Hematopoietic multipotent progenitor cell treated with erythropoietin and hydrocortisone succinate and interleukin-3 and kit ligand, for 15 days (in vitro differentiated cells): ENCODE results near the gene ELF4.

Experiments
- DNase-seq: peaks from one replicate; pipeline ENCODE4 v3.0.0-alpha.2; 2015; ENCODE audit warnings: low spot score

Gene ELF4

GRCh38 chrX:130083656-130084382 is 26.5 kb downstream of the ELF4 start:
- DNase-seq, result no peak

- DNase-seq, result no peak
These were observed 27.2 kb downstream of the ELF4 start for GRCh38 chrX:130083107-130083490.

GRCh38 chrX:130082244-130083106 is 27.8 kb downstream of the ELF4 start:
- no peak for DNase-seq

GRCh38 chrX:130081421-130082045 is 28.8 kb downstream of the ELF4 start:
- DNase-seq, result no peak

- DNase-seq, result no peak
These were observed 29.4 kb downstream of the ELF4 start for GRCh38 chrX:130080791-130081367.

- DNase-seq, result peak; percentile 70
These were observed 30.4 kb downstream of the ELF4 start for GRCh38 chrX:130079824-130080406.

GRCh38 chrX:130075777-130076176 is 34.5 kb downstream of the ELF4 start:
- DNase-seq, result no peak

GRCh38 chrX:130072345-130072740 is 38.0 kb downstream of the ELF4 start:
- DNase-seq, result no peak

- DNase-seq, result no peak
These were observed 38.5 kb downstream of the ELF4 start for GRCh38 chrX:130071611-130072344.

GRCh38 chrX:130066975-130067615 is 43.2 kb downstream of the ELF4 start:
- DNase-seq, result no peak

GRCh38 chrX:130060122-130061069 is 49.9 kb downstream of the ELF4 start:
- peak; percentile 78 for DNase-seq

- DNase-seq, result no peak
These were observed 51.6 kb downstream of the ELF4 start for GRCh38 chrX:130058652-130059051.

- DNase-seq, result no peak
These were observed 53.1 kb downstream of the ELF4 start for GRCh38 chrX:130057209-130057608.

- DNase-seq, result no peak
These were observed 54.4 kb downstream of the ELF4 start for GRCh38 chrX:130055899-130056298.

GRCh38 chrX:130055103-130055502 is 55.2 kb downstream of the ELF4 start:
- DNase-seq, result no peak

- no peak for DNase-seq
These were observed 57.1 kb downstream of the ELF4 start for GRCh38 chrX:130053236-130053635.

- DNase-seq, result no peak
These were observed 59.0 kb downstream of the ELF4 start for GRCh38 chrX:130051176-130051845.

GRCh38 chrX:130049821-130050220 is 60.5 kb downstream of the ELF4 start:
- DNase-seq, result no peak

- DNase-seq, result no peak
These were observed 61.5 kb downstream of the ELF4 start for GRCh38 chrX:130048686-130049222.
